ENCODE data around the gene ANKS1A.

ANKS1A gene

DNA sequence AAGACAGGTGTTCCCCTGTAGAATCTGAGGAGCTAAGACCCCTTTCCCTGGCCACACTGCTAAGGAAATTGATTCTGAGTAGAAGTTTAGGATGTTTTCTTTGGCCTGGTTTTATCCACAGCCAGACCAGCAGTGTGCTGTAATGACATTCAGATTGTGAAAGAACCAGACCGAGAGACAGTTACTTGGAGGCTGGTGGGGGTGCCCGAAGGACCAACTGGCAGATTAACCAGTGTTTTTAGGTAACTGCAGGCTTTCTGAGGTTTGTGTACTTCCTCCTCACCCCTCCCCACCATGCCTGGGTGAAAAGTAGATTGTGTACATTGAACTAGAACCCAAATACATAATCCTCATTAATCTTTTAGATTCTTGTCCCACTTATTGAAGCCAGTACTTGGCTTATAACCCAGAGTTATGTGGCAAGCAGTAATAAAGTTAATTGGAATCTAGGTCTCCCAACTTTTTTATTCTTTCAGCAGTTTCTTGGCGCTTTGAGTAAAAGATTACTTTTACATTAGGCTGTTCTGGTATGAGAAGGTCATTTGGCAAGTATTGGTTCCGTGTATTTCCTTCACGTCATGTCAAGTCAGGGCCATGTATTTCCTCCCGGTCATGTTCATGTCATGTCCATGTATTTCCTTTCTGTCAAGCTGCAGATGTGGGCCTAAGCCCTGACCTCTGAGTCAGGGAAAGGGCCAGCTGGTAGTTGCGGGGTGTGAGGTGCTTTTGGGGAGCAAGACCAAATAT is 158.4 kb downstream of the ANKS1A start:
- TF ChIP-seq, protein P1, sequence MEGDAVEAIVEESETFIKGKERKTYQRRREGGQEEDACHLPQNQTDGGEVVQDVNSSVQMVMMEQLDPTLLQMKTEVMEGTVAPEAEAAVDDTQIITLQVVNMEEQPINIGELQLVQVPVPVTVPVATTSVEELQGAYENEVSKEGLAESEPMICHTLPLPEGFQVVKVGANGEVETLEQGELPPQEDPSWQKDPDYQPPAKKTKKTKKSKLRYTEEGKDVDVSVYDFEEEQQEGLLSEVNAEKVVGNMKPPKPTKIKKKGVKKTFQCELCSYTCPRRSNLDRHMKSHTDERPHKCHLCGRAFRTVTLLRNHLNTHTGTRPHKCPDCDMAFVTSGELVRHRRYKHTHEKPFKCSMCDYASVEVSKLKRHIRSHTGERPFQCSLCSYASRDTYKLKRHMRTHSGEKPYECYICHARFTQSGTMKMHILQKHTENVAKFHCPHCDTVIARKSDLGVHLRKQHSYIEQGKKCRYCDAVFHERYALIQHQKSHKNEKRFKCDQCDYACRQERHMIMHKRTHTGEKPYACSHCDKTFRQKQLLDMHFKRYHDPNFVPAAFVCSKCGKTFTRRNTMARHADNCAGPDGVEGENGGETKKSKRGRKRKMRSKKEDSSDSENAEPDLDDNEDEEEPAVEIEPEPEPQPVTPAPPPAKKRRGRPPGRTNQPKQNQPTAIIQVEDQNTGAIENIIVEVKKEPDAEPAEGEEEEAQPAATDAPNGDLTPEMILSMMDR (IDR thresholded peaks at IDR 0.05; ENCODE audit: insufficient read depth, missing control alignments), result no peak
- FAIRE-seq (no peak), DNase-seq (ENCODE audit: insufficient read length, low spot score) (no peak)

DNA sequence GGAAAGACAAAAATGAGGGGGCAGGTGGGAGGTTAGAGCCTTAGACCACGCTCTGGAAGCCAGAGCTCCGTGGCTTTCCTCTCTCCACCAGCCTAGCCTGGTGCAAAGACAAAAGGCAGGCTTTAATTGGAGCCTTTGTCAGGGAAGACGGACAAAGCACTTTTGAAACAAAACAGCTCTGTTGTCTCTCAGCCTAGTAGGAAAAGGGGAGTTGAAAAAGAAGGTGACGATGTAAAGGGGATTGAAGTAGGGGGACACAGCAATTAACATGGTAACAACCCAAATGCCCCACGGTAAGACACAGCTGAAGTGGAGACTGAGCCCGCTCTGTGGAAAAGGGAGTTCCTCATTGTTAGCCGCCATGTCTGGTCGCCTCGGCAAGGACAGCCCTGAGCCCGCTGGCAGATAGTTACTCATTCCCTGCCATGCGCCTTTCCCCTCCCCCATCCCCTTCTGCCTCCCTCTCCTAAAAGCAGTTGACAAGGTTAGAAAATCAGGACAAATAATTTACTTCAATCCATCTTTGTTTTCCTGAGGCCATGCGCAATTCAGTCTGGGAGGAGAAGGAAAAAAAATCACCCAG is 159.1 kb downstream of the ANKS1A start:
- TF ChIP-seq, protein P1 (IDR thresholded peaks at IDR 0.05; ENCODE audit: insufficient read depth, missing control alignments), result no peak
- FAIRE-seq (no peak), DNase-seq (ENCODE audit: insufficient read length, low spot score) (no peak)

DNA sequence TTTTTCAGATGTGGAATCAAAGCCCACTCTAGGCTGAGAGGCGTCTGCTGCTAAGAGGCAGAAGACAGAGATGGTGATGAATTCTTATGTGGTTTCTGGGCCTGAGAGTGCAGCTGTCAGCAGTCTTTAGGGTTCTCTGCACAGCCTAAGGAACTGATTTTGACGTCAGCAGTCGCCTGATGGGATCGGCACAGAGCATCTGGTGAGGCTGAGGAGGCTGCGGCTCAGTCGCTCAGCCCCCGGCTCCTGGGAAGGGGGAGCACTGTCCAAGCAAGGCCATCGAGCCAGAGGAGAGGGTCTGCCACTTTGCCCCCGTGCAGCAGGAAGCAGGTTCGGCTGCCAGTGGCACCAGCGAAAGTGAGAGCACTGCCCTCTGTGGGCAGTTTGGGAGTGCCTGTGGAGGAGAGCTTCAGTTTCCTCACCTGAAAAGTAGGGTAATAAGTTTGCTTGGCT is 159.6 kb downstream of the ANKS1A start:
- FAIRE-seq (no peak), DNase-seq (ENCODE audit: insufficient read length, low spot score) (peak; percentile 47)

DNA sequence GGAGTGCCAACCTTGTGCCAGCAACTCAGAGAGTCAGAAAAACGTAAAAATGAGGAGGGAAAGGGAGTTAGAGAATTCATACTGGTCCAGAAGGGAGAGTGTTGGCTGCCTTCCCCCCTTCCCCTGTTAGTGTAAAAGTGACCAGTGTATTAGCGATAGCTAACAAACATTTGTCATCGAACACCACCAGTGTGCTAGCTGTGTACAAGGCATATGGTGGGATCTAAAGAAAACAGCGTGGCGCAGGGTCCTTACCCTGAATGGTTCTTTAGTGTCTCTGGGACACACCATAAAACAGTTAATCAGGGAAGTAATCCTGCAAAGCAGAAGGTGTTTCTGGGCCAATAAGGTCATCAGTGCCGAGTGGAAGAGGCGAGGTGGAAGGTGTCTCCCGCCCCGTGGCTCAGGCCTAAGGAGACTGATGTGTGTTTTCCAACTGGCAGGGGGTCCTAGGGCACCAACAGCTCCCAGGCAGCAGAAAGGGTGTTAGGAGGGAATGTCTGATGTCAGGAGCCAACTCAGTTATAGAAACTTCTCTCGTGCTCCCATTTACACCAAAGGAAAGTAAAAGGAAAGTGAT is 160.2 kb downstream of the ANKS1A start:
- FAIRE-seq (no peak), DNase-seq (ENCODE audit: insufficient read length, low spot score) (no peak)
- TF ChIP-seq, protein P1 (IDR thresholded peaks at IDR 0.05; ENCODE audit: insufficient read depth, missing control alignments), result no peak

More for the DNA sequence above, 159.6 kb downstream of the ANKS1A start:
- TF ChIP-seq, protein P1 (IDR thresholded peaks at IDR 0.05; ENCODE audit: insufficient read depth, missing control alignments), result peak; percentile 22

DNA sequence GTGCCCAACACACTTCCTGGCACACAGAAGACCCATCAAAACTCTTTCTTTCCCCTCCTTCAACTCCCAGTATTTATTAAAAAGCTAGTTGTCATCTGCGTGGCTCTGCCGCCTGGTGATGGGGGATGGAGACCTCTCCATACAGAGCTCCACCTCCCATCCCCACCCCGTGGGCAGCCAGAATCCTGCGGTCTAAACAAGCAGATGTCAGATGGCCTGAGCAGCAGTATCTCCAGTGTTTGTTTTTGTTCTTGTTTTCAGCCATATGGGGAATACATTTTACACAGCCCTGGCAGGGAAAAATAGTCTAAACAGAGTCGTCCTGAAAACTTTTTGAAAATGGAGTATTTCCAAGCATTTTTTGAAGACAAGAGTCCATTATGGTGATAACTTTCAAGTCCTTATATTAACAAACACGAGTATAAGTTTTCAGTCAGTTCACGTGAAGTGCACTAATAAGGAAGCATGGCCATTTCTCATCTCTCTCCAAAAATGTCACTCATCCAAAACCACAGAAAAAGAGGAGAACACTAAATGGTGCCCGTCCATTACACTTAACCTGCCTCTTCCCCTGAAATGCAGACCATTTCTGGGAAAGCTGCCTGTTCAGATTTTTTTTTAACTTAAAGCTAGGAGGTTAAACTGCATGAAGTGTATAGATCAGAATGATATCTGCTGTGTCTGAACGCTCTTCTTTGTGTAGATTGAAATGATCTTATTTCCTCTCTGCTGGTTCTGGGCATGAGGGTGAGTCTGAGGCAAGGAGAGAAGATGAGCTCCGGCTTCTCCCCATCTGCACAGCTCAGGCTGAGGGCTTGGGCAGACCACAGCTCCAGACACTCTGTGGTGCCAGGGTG is 161.1 kb downstream of the ANKS1A start:
- no peak for DNase-seq (ENCODE audit: insufficient read length, low spot score)
- FAIRE-seq, result no peak
- TF ChIP-seq, protein P1 (IDR thresholded peaks at IDR 0.05; ENCODE audit: insufficient read depth, missing control alignments), result no peak

DNA sequence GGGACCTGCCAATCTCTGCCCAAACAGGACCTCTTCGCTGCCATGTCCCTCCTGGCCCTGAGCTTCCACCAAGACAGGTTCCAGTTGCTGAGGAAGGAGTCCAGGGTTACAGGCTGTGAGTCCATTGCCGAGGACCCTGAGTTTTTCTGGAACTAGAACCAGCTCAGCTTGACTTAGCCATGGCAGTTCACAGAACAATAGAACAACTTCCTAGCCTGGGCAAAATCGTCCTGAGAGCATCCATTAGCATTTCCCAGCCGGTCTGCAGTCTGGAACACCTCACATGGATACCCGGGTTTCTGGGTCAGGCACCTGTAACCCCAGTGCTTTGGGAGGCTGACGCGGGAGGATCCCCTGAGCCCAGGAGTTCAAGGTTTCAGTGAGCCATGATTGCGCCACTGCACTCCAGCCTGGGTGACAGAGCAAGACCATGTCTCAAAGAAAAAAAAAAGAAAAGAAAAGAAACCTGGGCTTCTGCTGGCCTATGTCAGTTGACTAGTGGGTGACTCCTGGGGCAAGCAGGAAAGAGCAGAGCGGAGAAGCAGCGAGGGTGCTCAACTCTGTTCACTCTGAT is 161.8 kb downstream of the ANKS1A start:
- FAIRE-seq (no peak), DNase-seq (ENCODE audit: insufficient read length, low spot score) (no peak)
- TF ChIP-seq, protein P1 (IDR thresholded peaks at IDR 0.05; ENCODE audit: insufficient read depth, missing control alignments), result no peak
